IMR-90 (cell line): ENCODE data around the gene IGSF9B. TPM values are rescaled to one million over a fixed set of nuclear protein-coding genes. Genes with fewer than 3 reads are reported as not detected.

Source experiments
- ATAC-seq: fragments of 200-7000 bp; cut with Tn5 transposase; 2 replicates; pipeline ENCODE4 v1.9.1; 2020; ENCODE audit warnings: low read depth, mild to moderate bottlenecking, moderate library complexity
- BruUV-seq: library from RNA; stranded (reverse); fragments of 400-500 nt; replicated peaks from 2 replicates; lab custom pipeline; 2021; lab: Mats Ljungman, UMichigan
- CTCF ChIA-PET: fragments of 300-600 bp; formaldehyde crosslinking; extraction: SDS; loops from one replicate; lab custom pipeline; 2021; ENCODE audit warnings: antibody characterized with exemption; lab: Yijun Ruan, JAX
- POLR2A ChIA-PET: fragments of 300-600 bp; sonication (Branson Sonifier 250); formaldehyde crosslinking; loops from one replicate; lab custom pipeline; 2022; ENCODE audit warnings: antibody characterized with exemption; ENCODE audit not compliant: unreplicated experiment; lab: Charles Lee
- DNase-seq: peaks from one replicate; pipeline ENCODE4 v3.0.0; 2013
- H2AFZ ChIP-seq: replicated peaks from 2 replicates; pipeline ENCODE3; 2013; ENCODE audit warnings: low read length, mild to moderate bottlenecking; ENCODE audit not compliant: poor library complexity
- H2AK5ac ChIP-seq: 2 replicates; pipeline ENCODE4 v1.6.1; 2013; ENCODE audit warnings: low read depth, low read length, inconsistent platforms
- H2AK9ac ChIP-seq: replicated peaks from 2 replicates; pipeline ENCODE3; 2013; ENCODE audit warnings: mild to moderate bottlenecking, low read depth, low read length, moderate library complexity; ENCODE audit not compliant: poor library complexity
- H2BK120ac ChIP-seq: 2 replicates; pipeline ENCODE4 v1.6.1; 2013; ENCODE audit warnings: low read depth, low read length, inconsistent platforms
- H2BK15ac ChIP-seq: 3 replicates; pipeline ENCODE4 v1.6.1; 2013; ENCODE audit warnings: low read depth, low read length, inconsistent platforms
- H2BK20ac ChIP-seq: 2 replicates; pipeline ENCODE4 v1.6.1; 2013; ENCODE audit warnings: low read depth, mild to moderate bottlenecking, inconsistent platforms, low read length, moderate library complexity
- H2BK5ac ChIP-seq: 2 replicates; pipeline ENCODE4 v1.6.1; 2013; ENCODE audit warnings: mild to moderate bottlenecking, low read depth, low read length, inconsistent platforms; ENCODE audit not compliant: poor library complexity, severe bottlenecking
- H3K14ac ChIP-seq: replicated peaks from 2 replicates; pipeline ENCODE4 v1.6.1; 2013; ENCODE audit warnings: low read depth, low read length, inconsistent platforms
- H3K18ac ChIP-seq: 2 replicates; pipeline ENCODE4 v1.6.1; 2013; ENCODE audit warnings: low read depth, low read length, control low read depth
- H3K23ac ChIP-seq: 2 replicates; pipeline ENCODE4 v1.6.1; 2013; ENCODE audit warnings: low read depth, low read length, inconsistent platforms
- H3K27ac ChIP-seq: 2 replicates; pipeline ENCODE4 v1.5.1; 2013; ENCODE audit warnings: mild to moderate bottlenecking, control low read depth, low read length; ENCODE audit not compliant: insufficient read depth
- H3K27me3 ChIP-seq: 2 replicates; pipeline ENCODE4 v1.6.1; 2013; ENCODE audit warnings: low read length; ENCODE audit not compliant: control insufficient read depth, insufficient read depth
- H3K36me3 ChIP-seq: 2 replicates; pipeline ENCODE4 v1.6.1; 2013; ENCODE audit warnings: low read length, mixed read lengths; ENCODE audit not compliant: control insufficient read depth, insufficient read depth
- H3K4ac ChIP-seq: 2 replicates; pipeline ENCODE4 v1.6.1; 2013; ENCODE audit warnings: low read depth, low read length, inconsistent platforms
- H3K4me1 ChIP-seq: 2 replicates; pipeline ENCODE4 v1.6.1; 2013; ENCODE audit warnings: low read length, mixed read lengths; ENCODE audit not compliant: control insufficient read depth, insufficient read depth
- H3K4me2 ChIP-seq: 2 replicates; pipeline ENCODE4 v1.6.1; 2013; ENCODE audit warnings: low read depth, mild to moderate bottlenecking, control low read depth, low read length, moderate library complexity
- H3K4me3 ChIP-seq: 2 replicates; pipeline ENCODE4 v1.5.1; 2013; ENCODE audit warnings: low read depth, mild to moderate bottlenecking, control low read depth, low read length, moderate library complexity; ENCODE audit not compliant: insufficient read depth
- H3K56ac ChIP-seq: 2 replicates; pipeline ENCODE4 v1.6.1; 2013; ENCODE audit warnings: low read length, inconsistent platforms; ENCODE audit not compliant: insufficient read depth; ENCODE audit errors: extremely low read depth
- H3K79me1 ChIP-seq, 2 experiments: 2 replicates each; pipeline ENCODE4 v1.6.1; 2013; ENCODE audit warnings: low read length in 2 of 2, inconsistent platforms in 1 of 2, low read depth in 1 of 2
- H3K9ac ChIP-seq: 2 replicates; pipeline ENCODE4 v1.6.1; 2013; ENCODE audit warnings: low read depth, low read length, control low read depth
- H3K9me1 ChIP-seq: 2 replicates; pipeline ENCODE4 v1.6.1; 2013; ENCODE audit warnings: low read length, inconsistent platforms; ENCODE audit not compliant: insufficient read depth
- H3K9me3 ChIP-seq: 2 replicates; pipeline ENCODE4 v1.6.1; 2013; ENCODE audit warnings: low read length; ENCODE audit not compliant: control insufficient read depth, insufficient read depth
- H4K20me1 ChIP-seq: 2 replicates; pipeline ENCODE4 v1.6.1; 2013; ENCODE audit warnings: low read length, inconsistent platforms; ENCODE audit not compliant: insufficient read depth
- H4K5ac ChIP-seq: 2 replicates; pipeline ENCODE4 v1.6.1; 2013; ENCODE audit warnings: mild to moderate bottlenecking, low read depth, low read length, control low read depth
- H4K8ac ChIP-seq, 2 experiments: 2 replicates each; pipeline ENCODE4 v1.6.1; 2013; ENCODE audit warnings: low read depth in 2 of 2, low read length in 2 of 2, control low read depth in 1 of 2, inconsistent platforms in 1 of 2
- H4K91ac ChIP-seq: 2 replicates; pipeline ENCODE4 v1.6.1; 2013; ENCODE audit warnings: low read depth, low read length, inconsistent platforms; ENCODE audit not compliant: insufficient read depth
- BHLHE40 ChIP-seq: fragments of 150-350 bp; IDR thresholded peaks from 2 replicates; pipeline ENCODE4 v1.6.1; 2016; ENCODE audit warnings: mild to moderate bottlenecking, low read depth, low read length
- MAFK ChIP-seq: IDR thresholded peaks from 2 replicates; pipeline ENCODE4 v1.6.1; 2012; ENCODE audit warnings: low read depth, low read length, improper control_type of control experiment
- MAZ ChIP-seq: IDR thresholded peaks from 2 replicates; pipeline ENCODE4 v1.6.1; 2012; ENCODE audit warnings: low read depth, mild to moderate bottlenecking, low read length, improper control_type of control experiment, moderate library complexity, borderline replicate concordance
- NFE2L2 ChIP-seq: fragments of 150-350 bp; IDR thresholded peaks from 2 replicates; pipeline ENCODE4 v1.6.1; 2016; ENCODE audit warnings: low read depth, mild to moderate bottlenecking, low read length
- RFX5 ChIP-seq: IDR thresholded peaks from 2 replicates; pipeline ENCODE4 v1.8.0; 2012; ENCODE audit warnings: low read depth, mild to moderate bottlenecking, low read length, moderate library complexity
- WGBS, 2 experiments: methylation state at CpG; one replicate each; pipeline versions ENCODE4 v1.1.5 to v1.1.7; 2013; ENCODE audit warnings: missing lambda C conversion rate in 2 of 2; ENCODE audit not compliant: insufficient read length in 1 of 2; ENCODE audit errors: extremely low coverage in 2 of 2; 5-methylcytosine and 5-hydroxymethylcytosine counted together
- dilution Hi-C: fragments of 300-500 bp; cut with HindIII; formaldehyde crosslinking; loops from one replicate; pipeline ENCODE4 v1.14.3; 2018; ENCODE audit warnings: low sequenced_read_pairs; ENCODE audit not compliant: unreplicated experiment
- in situ Hi-C: fragments of 300-500 bp; cut with MboI; formaldehyde crosslinking; loops from 3 replicates; pipeline ENCODE4 v1.14.3; 2019; ENCODE audit warnings: low sequenced_read_pairs, inconsistent platforms, mixed read lengths
- intact Hi-C: fragments of 100-400 bp; cut with micrococcal nuclease; formaldehyde crosslinking; loops from 2 replicates; pipeline ENCODE4 v1.10.0; 2022
- polyA plus RNA-seq, 3 experiments: library from polyadenylated mRNA; depleted of rRNA; stranded (reverse); fragments of >200 nt; gene quantifications; 2 replicates each; pipeline ENCODE4 v1.2.3, GENCODE V29; 2012; ENCODE audit warnings: low replicate concordance in 1 of 3
- total RNA-seq: library from RNA; depleted of rRNA; stranded (reverse); fragments of >200 nt; gene quantifications from 2 replicates; pipeline ENCODE4 v1.2.3, GENCODE V29; 2012

The IGSF9B gene
- total and polyA plus RNA-seq, 2 of the 4 experiments (the other 2 are of a cell fraction): under 0.01 to 0.10 TPM

- CTCF ChIA-PET: no interaction called here
- H3K27me3 ChIP-seq: no peaks in the 10 kb centered on the region
- ATAC-seq: no peak
These were observed 61.7 kb downstream of the IGSF9B start for GRCh38 chr11:133895061-133895479.

More at GRCh38 chr11:133895061-133895479, 61.7 kb downstream of the IGSF9B start:
- Histone ChIP-seq H2AFZ (no peak overlapping the region), H3K9ac (no peak overlapping the region), H4K91ac (no peak overlapping the region), H3K27ac (no peak overlapping the region), H4K8ac (no peak overlapping the region), H3K79me1 (no peaks in the 10 kb centered on the region), H4K5ac (no peak overlapping the region), H2BK20ac (no peak overlapping the region), H2BK5ac (no peak overlapping the region), H3K4ac (no peak overlapping the region), H3K4me2 (no peak overlapping the region), H3K14ac (no peak overlapping the region), H3K4me3 (no peak overlapping the region), H3K56ac (no peak overlapping the region), H2AK9ac (no peak overlapping the region), H2BK120ac (no peak overlapping the region), H3K9me1 (no peaks in the 10 kb centered on the region), H3K23ac (no peak overlapping the region), H3K18ac (no peak overlapping the region), H4K20me1 (no peaks in the 10 kb centered on the region), H2BK15ac (no peak overlapping the region), H3K36me3 (no peaks in the 10 kb centered on the region), H3K9me3 (peaks cover 49% of the 10 kb centered on the region), H3K4me1 (no peaks in the 10 kb centered on the region), H2AK5ac (no peak overlapping the region)
- TF ChIP-seq NFE2L2 (no peak), MAFK (no peak), RFX5 (no peak), MAZ (no peak), BHLHE40 (no peak)
- BruUV-seq: no TSS peak
- DNase-seq: no peak
- in situ Hi-C loops: no loop called here
- dilution Hi-C loops: no loop called here
- WGBS, 2 experiments: 0% methylated on average over 1 of the region's 10 CpGs; no CpG with 5 or more reads in 1 of the 2 experiments
- POLR2A ChIA-PET: no interaction called here
- intact Hi-C loops: no loop called here
